Camera-type eye (tissue), 1 donor: Measurements from ENCODE around the gene RAB4B. TPM values are rescaled to one million over a fixed set of nuclear protein-coding genes. Genes with fewer than 3 reads are reported as not detected.

Source experiments
- total RNA-seq: library from RNA; depleted of rRNA; stranded (reverse); fragments of >200 nt; gene quantifications from one replicate; pipeline ENCODE4 v1.2.3, GENCODE V29; 2014

Gene RAB4B, protein sequence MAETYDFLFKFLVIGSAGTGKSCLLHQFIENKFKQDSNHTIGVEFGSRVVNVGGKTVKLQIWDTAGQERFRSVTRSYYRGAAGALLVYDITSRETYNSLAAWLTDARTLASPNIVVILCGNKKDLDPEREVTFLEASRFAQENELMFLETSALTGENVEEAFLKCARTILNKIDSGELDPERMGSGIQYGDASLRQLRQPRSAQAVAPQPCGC
- 14.8 TPM for total RNA-seq

GRCh38 chr19:40777937-40778705, at the start of gene RAB4B:
RAB4B (plus strand) TSS chr19:40778247; CDS start chr19:40778376, 129 bp downstream.

DNA sequence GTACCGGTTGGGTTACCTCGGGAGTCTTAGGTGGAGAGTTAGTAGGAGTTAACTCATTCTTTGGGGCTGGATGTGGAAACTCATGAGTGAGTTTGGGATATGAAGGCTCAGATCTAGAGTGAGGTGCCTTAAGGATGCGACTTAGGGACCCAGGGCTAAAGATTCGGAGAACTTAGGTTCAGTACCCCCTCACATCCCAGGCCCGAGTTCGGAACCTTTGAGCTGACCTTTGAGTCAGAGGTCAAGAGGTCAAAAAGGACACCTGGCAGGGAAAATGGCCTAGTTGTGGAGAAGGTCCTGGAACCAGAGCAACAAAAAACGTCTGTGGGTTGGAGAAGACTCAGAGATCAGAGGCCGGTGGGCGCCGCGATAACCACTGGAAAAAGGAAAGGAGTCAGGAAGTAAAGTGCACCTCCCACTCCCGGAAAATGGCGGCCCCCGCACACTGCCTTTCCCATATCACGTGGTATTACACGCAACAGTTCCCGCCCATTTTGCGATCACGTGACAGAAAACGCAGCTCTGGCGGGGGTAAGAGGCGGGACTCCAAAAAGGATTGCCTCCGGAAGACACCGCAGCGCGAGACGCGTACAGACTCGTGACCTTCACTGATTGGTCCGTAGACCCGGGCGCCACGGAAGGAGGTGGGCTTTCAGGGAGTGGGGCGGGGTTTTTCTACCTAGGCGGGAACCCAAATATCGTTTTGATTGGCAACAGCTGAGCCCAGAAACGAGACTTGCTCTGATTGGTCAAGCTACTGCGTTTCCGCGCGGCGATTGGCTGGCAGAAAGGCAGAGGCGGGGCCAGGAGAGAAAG, 27.8 kb upstream of the RAB4B start, which contains the start of gene ACTMAP:
TSS of gene ACTMAP (minus strand) at position 420 of the 816 bp plus-strand sequence. CDS start 674 bp downstream, outside the sequence.

DNA sequence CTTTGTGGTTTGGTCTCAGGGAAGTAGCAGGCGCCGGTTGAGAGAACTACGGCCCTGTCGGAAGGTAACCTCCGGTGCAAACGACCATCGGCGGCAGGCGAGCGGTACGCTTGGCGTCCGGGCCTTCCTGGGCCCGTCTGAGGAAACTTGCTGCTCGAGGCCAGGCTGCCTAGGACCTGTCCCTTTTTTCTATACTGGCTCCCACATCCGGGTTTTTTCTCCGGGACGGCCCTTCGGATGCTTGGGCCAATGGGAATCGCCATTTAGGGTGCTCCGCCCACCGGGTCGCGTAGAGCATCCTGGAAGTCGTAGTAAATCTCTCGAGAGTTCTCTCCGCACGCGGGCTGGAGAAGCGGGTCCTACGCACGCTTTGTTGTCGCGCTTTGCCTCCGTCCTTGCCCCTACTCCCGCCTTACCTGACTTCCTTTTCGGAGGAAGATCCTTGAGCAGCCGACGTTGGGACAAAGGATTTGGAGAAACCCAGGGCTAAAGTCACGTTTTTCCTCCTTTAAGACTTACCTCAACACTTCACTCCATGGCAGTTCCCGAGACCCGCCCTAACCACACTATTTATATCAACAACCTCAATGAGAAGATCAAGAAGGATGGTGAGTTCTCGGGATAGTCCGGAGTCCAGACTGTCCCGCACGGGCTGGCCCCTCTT, 27.0 kb upstream of the RAB4B start, which contains the start of gene SNRPA:
TSS of gene SNRPA (plus strand) at position 330 of the 664 bp plus-strand sequence. CDS start at position 536, 206 bp downstream.

GRCh38 chr19:40774916-40775631, 3.0 kb upstream of the RAB4B start, which contains the start of gene MIA:
MIA (plus strand) TSS chr19:40775521; CDS start chr19:40775543, 22 bp downstream.

DNA sequence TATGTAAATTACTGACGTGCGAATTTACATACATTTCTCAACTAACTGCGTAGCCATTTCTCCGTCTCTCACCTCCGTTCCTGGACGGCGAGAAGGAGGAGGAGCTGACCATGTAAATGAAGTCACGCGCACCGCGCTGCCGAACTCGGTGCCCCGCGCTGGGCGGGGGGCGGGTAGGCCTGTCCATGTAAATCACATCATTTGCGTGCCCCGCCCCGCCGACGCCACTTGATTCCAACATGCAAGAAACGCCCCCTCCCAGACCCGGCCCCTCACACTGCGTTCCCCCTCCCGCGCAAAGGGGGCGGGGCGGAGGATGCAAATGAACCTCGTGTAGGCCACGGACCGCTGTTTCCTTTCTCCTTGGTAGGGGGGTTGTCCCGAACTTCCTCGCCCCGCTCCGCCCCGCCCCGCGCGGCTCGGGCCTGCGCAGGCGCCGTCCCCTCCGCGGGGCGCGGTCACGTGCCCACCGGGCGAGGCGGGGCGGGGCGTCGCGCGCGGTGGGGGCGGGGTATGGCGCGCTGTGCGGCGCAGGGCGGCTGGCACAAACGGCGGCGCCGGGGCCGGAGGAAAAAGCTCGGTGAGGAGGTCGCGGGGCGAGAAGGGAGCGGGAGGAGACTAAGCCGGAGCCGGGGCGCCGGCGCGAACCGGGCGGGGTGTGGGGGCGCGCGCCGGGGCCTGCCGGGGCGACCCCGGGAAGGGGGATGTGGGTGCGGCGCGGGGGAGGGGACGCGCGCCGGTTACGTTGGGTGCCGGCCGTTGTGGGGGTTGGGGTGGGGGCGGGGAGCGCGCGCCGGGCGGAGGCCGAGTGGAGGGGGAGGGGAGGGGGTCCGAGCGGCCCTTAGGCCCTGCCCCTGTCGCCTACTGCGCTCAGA, 20.9 kb downstream of the RAB4B start, which contains the start of gene EGLN2:
TSS of gene EGLN2 (plus strand) at position 509 of the 875 bp plus-strand sequence. CDS start 1,382 bp downstream, outside the sequence.

Other genes starting within 250 kb of the RAB4B start
- 11.7 TPM for gene SHKBP1, start 201.4 kb upstream of the RAB4B start, total RNA-seq
- 220 TPM for gene LTBP4, start 176.9 kb upstream of the RAB4B start, total RNA-seq
- gene NUMBL, start 87.6 kb upstream of the RAB4B start, total RNA-seq: 85.6 TPM
- 37.9 TPM for gene COQ8B, start 61.4 kb upstream of the RAB4B start, total RNA-seq
- 19.2 TPM for gene ITPKC, start 61.1 kb upstream of the RAB4B start, total RNA-seq
- 2.6 TPM for gene ACTMAP, start 27.8 kb upstream of the RAB4B start, total RNA-seq
- 25.6 TPM for gene SNRPA, start 27.0 kb upstream of the RAB4B start, total RNA-seq
- gene MIA, start 2.7 kb upstream of the RAB4B start, total RNA-seq: 3.4 TPM
- 53.7 TPM for gene EGLN2, start 20.9 kb downstream of the RAB4B start, total RNA-seq
- not detected for gene CYP2A6, start 72.2 kb downstream of the RAB4B start, total RNA-seq
- gene CYP2A7, start 104.0 kb downstream of the RAB4B start, total RNA-seq: not detected
- gene CYP2B6, start 213.0 kb downstream of the RAB4B start, total RNA-seq: not detected